HG03045 (cell line): ENCODE data around the gene EMSY.

Source experiments
- ATAC-seq: cut with Tn5 transposase; IDR thresholded peaks from one replicate; pipeline ENCODE4 v1.9.1; 2021; ENCODE audit warnings: mild to moderate bottlenecking, moderate library complexity; ENCODE audit not compliant: unreplicated experiment

The EMSY gene

GRCh38 chr11:76453248-76453647 is 8.4 kb downstream of the EMSY start:
- no peak for ATAC-seq

GRCh38 chr11:76455331-76455730 is 10.5 kb downstream of the EMSY start:
- no peak for ATAC-seq

- ATAC-seq = no peak
These were observed 11.1 kb downstream of the EMSY start for GRCh38 chr11:76455931-76456330.

- ATAC-seq = no peak
These were observed 11.8 kb downstream of the EMSY start for GRCh38 chr11:76456571-76456970.

GRCh38 chr11:76459299-76459698 is 14.5 kb downstream of the EMSY start:
- no peak for ATAC-seq

- ATAC-seq = no peak
These were observed 15.0 kb downstream of the EMSY start for GRCh38 chr11:76459846-76460245.

GRCh38 chr11:76462317-76462716 is 17.5 kb downstream of the EMSY start:
- no peak for ATAC-seq

- ATAC-seq = no peak
These were observed 20.9 kb downstream of the EMSY start for GRCh38 chr11:76465701-76466100.

- no peak for ATAC-seq
These were observed 21.8 kb downstream of the EMSY start for GRCh38 chr11:76466666-76467065.

- ATAC-seq = no peak
These were observed 24.3 kb downstream of the EMSY start for GRCh38 chr11:76469141-76469540.

- ATAC-seq = no peak
These were observed 26.6 kb downstream of the EMSY start for GRCh38 chr11:76471382-76471781.

- ATAC-seq = no peak
These were observed 35.4 kb downstream of the EMSY start for GRCh38 chr11:76480241-76480640.

- ATAC-seq = no peak
These were observed 46.8 kb downstream of the EMSY start for GRCh38 chr11:76491644-76492043.

- no peak for ATAC-seq
These were observed 48.2 kb downstream of the EMSY start for GRCh38 chr11:76493040-76493439.

- ATAC-seq = no peak
These were observed 49.1 kb downstream of the EMSY start for GRCh38 chr11:76493626-76494539.

GRCh38 chr11:76495019-76495418 is 50.2 kb downstream of the EMSY start:
- no peak for ATAC-seq

GRCh38 chr11:76496174-76496573 is 51.4 kb downstream of the EMSY start:
- ATAC-seq = no peak

- ATAC-seq = no peak
These were observed 56.8 kb downstream of the EMSY start for GRCh38 chr11:76501526-76502202.

- no peak for ATAC-seq
These were observed 62.0 kb downstream of the EMSY start for GRCh38 chr11:76506833-76507232.

- no peak for ATAC-seq
These were observed 65.5 kb downstream of the EMSY start for GRCh38 chr11:76510060-76511047.
